OCI-M1 (cell line): ENCODE results near the gene CST11.
"Not testable (repeated sequence)": the region's sequence is repeated elsewhere in the genome, so short reads cannot be mapped to it uniquely, and the experiment has no call there.

ENCODE experiments used
- DNase-seq: peaks from one replicate; lab custom pipeline; 2025; lab: John Stamatoyannopoulos, UW

The CST11 gene

GRCh38 chr20:23452776-23453175, at the start of gene CST11:
Gene CST11 (minus strand): TSS chr20:23452876. CDS start chr20:23452811, 65 bp downstream.
- no peak for DNase-seq

- DNase-seq, result no peak
Observed at GRCh38 chr20:23501926-23502325, 49.2 kb upstream of the CST11 start.

- no peak for DNase-seq
Observed at GRCh38 chr20:23497536-23497935, 44.9 kb upstream of the CST11 start.

- DNase-seq, result no peak
Observed at GRCh38 chr20:23493172-23493772, 40.6 kb upstream of the CST11 start.

GRCh38 chr20:23492292-23492691, 39.6 kb upstream of the CST11 start:
- no peak for DNase-seq

- no peak for DNase-seq
Observed at GRCh38 chr20:23490817-23491216, 38.1 kb upstream of the CST11 start, which contains the start of gene CST8. Gene CST8 (plus strand): TSS chr20:23491117. CDS start chr20:23491668, 551 bp downstream.

- no peak for DNase-seq
Observed at GRCh38 chr20:23488996-23489395, 36.3 kb upstream of the CST11 start.

- no peak for DNase-seq
Observed at GRCh38 chr20:23488470-23488869, 35.8 kb upstream of the CST11 start.

GRCh38 chr20:23484081-23484480, 31.4 kb upstream of the CST11 start:
- no peak for DNase-seq

GRCh38 chr20:23482138-23482537, 29.5 kb upstream of the CST11 start:
- no peak for DNase-seq

- DNase-seq, result no peak
Observed at GRCh38 chr20:23479043-23479442, 26.4 kb upstream of the CST11 start.

- no peak for DNase-seq
Observed at GRCh38 chr20:23477223-23477622, 24.5 kb upstream of the CST11 start.

- no peak for DNase-seq
Observed at GRCh38 chr20:23476015-23476754, 23.5 kb upstream of the CST11 start.

- DNase-seq, result no peak
Observed at GRCh38 chr20:23475395-23475794, 22.7 kb upstream of the CST11 start.

- not testable (repeated sequence) for DNase-seq
Observed at GRCh38 chr20:23473293-23473692, 20.6 kb upstream of the CST11 start.

- not testable (repeated sequence) for DNase-seq
Observed at GRCh38 chr20:23472306-23472705, 19.6 kb upstream of the CST11 start.

GRCh38 chr20:23466961-23467360, 14.3 kb upstream of the CST11 start:
- not testable (repeated sequence) for DNase-seq

- DNase-seq, result no peak
Observed at GRCh38 chr20:23461180-23461579, 8.5 kb upstream of the CST11 start.

- DNase-seq, result no peak
Observed at GRCh38 chr20:23459461-23460150, 6.9 kb upstream of the CST11 start.

- DNase-seq, result no peak
Observed at GRCh38 chr20:23456873-23457272, 4.2 kb upstream of the CST11 start.

GRCh38 chr20:23456409-23456808, 3.7 kb upstream of the CST11 start:
- no peak for DNase-seq

- DNase-seq, result no peak
Observed at GRCh38 chr20:23455639-23456038, 3.0 kb upstream of the CST11 start.

- DNase-seq, result no peak
Observed at GRCh38 chr20:23454816-23455215, 2.1 kb upstream of the CST11 start.
